ENCODE data around the gene C1QTNF12.
"Not testable (repeated sequence)": the region's sequence is repeated elsewhere in the genome, so short reads cannot be mapped to it uniquely, and the experiment has no call there.

Gene C1QTNF12

DNA sequence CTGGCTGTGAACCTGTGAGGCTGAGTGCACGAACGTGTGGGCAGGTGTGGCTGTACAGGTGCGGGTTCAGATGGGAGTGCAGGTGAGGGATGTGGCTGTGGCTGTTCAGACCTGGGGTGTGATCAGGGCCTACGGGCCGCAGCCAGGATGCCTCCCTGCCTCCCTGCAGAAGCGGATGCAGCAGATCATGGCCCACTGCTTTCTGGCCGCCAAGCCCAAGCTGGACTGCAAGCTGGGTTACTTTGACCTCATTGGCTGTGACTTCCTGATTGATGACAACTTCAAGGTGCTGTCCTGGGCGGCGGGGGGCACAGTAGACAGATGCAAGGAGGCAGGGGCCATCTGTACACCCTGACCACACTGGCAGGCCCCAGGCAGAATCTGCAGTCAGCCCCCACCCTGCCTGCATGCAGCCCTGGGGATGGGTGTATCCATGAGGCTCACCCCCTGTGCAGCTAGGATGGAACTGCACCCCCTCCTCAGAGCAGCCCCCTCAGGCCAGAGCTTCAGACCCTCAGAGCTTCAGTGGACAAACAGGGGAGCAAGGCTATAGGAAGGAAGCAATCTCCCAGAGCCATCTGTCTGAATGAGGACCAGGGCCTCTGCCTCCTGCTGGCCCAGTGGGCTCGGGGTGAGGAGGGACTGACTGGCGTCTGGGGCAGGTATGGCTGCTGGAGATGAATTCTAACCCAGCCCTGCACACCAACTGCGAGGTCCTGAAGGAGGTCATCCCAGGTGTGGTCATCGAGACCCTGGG is 49.9 kb downstream of the C1QTNF12 start:
- no peak for DNase-seq

- not testable (repeated sequence) for DNase-seq
Observed at GRCh38 chr1:1195726-1196125, 50.8 kb downstream of the C1QTNF12 start.

- DNase-seq = no peak
Observed at GRCh38 chr1:1194723-1195122, 51.8 kb downstream of the C1QTNF12 start.

Measured in NCI-H2029 treated with DMSO at 0.1 percent for 48 hours (cell line).